Measurements from ENCODE around the gene MOB2.

The MOB2 gene

DNA sequence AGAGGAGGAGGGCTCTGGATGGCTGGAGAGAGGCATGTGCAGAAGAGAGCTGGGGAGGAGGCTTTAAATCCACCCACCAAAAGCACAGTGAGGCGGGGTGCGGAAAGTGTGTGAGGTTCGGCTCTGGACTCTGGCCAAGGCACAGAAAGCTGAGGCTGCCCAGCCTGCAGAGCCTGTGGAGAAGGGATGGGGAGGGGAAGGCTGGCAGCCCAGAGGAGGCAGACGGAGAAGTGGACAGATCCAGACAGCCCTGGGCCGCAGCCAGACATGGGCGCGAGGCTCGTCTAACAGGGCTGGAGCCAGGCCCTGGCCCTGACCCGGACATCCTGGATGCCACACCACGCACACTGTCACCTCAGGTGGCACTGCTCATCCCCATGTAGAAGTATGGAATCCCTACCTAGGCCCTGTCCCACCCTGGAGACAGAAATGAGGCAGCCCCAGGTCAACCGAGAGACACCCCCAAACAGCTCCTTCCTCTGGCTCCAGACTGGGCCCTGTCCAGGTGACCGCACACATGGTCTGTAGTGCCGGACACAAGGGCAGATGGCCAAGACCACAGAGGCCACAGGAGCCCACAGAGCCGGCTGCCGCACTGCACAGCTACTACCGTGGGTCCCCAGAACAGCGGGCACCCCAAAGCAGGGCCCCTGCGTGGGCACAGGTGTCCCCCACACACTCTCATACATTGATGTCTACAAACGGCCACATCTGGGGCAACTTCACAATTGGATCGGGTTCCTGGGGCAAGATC, 16.6 kb upstream of the MOB2 start:
- peak; percentile 13 for DNase-seq

DNA sequence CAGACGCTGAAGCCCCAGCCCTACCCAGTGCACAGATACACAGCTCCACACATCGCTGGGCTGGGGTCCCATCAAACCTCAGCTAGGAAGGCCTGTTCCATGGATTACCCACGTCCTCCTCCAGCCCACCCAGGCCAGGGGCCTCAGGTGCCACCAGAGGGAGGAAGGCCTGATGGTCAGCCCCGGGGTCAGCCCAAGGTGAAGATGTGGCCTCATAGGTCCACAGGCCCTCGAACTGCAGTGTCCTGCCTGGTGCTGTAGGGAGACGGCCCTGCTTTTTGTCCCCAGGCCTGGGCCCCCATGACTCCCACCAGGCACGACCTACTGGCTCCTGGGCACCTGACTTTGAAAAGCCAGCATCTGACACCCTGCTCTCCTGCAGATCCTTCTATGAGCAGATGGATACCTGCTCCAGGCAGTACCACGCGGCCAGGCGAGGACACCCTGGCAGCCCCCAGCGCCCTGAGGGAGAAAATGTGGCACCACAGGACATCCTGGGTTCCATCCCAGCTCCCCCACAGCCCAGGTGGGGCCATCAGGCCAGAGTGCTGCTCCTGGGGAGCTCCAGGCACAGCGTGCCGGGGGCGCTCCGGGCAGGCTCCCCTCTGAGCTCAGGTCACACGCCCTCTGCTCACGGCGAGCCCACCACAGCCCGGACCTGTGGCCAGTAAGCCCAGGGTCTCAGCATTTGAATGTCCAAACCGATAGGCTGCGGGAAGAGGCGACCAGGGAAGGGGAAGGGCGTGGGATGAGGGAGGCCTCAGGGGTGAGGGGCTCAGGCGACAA, 15.8 kb upstream of the MOB2 start:
- DNase-seq: no peak

DNA sequence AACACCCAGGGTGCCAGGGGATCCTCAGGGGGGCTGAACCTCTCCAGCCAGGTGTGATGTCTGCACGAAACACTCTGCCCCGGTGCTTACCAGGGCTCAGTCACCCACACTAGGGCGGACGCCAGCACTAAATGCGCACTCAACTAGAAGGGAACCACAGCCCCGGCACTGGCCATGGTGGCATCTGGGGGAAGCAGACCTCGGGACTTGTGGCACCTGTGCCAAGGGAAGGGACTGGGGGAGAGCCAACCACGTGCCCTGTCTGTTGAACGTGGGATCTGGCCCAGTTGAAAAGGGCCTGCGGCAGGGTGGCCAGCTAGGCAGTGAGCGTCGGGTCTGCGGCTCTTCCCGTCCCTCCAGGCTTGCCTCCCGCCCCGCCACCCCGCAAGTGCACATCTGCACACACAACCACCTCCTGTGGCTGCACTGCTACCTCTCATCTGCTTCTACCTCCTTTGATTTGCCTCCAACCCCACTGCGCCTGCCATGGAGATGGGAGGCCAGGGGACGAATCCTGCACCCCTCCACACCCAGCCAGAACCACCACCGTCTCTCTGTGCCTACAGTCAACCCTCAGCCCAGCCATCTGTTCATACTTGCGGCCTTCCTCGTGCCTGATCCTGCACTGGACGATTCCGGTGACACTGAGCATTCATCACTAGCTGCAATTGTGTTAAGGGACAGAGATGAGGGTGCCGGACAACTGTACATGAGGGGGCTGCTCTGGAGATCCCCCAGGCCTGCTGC, 15.0 kb upstream of the MOB2 start:
- no peak for DNase-seq

DNA sequence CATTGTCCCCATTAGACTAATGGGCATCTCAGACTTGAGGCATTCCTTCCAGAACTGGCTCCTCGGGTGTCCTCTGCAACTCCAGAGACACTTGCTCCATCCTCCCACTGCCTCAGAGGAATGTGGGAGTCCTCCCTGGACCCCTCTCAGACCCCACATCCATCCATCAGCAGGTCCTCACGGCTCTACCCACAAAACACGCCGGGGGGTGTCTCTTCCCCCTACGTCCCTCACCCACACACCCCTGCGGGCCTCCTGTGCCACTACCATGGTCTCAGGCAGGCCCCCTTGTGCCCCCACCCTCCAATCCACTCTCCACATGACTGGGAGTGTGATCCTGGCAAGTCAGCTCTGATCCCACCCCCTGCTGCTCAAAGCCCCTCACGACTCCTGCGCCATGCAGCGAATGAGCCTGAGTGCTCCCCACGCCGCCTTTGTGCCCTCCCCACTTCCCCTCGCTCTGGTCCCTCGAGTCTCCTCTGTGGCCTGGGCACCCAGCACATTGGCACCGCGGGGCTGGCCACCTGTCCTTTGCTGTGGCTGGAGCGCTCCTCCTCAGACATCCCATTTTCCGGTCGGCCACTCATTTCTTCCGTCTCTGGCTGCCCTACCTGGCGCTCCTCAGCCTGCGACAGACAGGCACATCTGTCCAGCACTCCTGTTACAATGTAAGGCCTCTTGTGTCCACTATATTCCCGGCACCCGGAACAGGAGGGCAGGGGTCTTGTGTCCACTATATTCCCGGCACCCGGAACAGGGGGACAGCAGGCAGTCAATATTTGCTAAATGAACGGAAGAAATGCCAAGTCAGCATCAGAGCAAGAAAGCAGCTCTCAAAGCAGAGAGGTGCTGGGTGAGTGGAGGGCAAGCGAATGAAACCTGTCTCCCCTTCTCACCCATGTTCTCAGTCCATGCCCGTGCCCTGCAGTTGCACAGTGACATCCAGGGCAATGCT, 14.2 kb upstream of the MOB2 start:
- DNase-seq: no peak

DNA sequence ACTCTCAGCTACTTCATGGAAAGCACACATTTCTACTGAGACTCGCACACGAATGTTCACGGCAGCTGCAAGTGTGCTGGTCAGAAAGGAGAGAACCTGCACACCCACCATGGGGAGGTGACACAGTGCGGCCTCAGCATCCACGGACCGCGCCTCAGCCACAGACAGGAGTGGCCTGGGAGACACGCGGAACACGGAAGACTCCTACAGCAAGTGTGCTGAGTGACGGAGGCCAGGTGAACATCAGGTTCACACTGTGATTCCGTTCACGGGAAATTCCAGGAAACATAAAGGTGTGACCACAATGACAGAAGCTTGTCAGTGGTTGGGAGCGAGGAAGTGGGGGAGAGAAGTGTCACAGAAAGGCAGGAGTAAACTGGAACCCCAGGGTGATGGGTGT, 13.3 kb upstream of the MOB2 start:
- no peak for DNase-seq

DNA sequence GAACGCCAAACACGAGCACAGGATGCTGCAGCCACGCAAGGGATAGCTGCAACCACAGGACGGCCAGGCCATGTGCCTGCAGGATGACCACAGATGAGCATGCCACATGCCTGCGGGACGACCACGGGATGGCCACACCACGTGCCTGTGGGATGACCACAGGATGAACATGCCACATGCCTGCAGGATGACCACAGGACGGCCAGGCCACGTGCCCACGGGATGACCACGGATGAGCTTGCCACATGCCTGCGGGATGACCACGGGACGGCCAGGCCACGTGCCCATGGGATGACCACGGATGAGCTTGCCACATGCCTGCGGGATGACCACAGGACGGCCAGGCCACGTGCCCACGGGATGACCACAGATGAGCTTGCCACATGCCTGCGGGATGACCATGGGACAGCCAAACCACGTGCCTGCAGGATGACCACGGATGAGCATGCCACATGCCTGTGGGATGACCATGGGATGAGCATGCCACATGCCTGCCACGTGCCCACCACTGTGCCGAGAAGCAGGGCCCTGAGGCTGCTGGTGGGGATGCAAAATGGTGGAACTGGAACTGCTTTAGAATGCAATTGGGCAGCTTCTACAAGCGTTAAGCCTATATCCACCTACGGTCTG, 12.8 kb upstream of the MOB2 start:
- no peak for DNase-seq

DNA sequence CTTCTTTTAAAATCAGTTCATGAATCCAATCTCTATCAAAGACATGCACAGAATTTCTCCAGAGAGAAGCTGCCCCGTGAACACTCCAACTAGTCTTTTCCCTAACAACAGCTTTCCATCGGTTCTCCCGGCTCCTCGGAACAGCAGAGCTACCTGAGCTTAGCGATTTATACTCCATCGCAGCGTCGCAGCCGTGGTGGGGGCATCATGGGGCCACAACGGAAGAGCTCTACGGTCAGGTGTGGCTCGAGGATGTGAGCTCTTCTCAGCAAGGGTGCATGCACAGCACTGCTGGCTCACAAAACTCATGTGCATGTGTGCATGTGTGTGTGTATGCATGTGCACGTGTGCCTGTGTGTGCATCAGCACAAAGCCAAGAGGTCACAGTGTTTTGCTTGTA, 11.7 kb upstream of the MOB2 start:
- DNase-seq: no peak

DNA sequence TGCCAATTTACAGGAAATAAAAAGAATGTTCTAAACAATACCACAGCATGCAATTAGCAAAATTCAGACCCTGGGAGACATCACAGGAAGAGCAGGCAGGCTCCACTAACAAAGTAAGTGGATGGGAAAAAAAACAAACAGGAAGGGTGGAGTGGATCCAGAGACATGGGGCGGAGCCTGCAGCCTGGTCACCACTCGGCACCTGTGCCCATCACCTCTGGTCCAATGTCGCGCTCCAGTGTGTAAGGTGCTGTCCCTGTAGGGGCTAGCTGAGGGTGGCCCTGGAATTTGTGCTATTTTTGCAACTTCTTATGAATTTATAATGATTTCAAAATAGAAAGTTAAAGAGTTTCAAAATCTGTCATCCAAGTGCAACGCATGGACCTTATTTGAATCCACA, 11.0 kb upstream of the MOB2 start:
- no peak for DNase-seq

DNA sequence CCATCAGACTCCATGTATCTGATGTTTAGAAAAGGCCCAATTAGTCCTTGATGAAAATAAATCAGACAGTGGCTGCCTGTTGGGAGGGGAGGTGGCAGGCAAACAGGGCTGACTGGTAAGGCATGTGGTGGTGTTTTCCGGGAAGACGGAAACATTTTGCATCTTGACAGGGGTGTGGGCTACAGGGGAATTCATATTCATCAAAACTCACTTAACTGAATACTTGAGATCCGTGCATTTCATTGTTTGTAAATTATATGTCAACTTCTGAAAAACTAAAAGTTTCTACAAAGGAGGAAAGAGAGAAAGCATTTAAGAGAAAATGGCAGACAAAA, 10.1 kb upstream of the MOB2 start:
- no peak for DNase-seq

DNA sequence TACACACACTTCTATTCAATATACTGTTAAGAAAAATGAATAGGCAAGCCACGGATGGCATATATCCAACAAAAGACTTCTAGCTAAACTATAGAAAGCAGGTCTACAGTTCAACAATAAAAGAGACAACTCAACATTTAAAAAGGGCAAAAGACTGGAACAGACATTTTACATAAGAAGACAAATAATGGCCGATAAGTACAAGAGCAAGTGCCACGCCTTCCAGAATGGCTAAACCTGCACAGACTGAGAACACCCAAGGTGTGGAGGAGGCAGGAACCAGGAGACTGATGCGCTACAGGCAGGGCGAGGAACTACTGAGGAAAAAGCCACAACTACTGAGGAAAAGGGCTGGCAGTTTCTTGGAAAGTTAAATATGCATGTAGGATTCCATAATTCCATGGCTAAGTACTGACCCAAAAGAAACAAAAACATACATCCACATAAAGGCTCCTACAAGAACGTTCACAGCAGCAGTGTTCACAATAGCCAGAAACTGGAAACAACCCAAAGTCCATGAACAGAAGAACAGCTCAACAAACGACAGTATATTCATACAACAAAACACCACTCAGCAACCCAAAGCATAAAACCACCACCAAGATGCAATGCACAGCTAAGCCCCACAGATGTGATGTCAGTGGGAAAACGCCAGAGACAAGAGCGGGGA, 9.6 kb upstream of the MOB2 start:
- DNase-seq: no peak

DNA sequence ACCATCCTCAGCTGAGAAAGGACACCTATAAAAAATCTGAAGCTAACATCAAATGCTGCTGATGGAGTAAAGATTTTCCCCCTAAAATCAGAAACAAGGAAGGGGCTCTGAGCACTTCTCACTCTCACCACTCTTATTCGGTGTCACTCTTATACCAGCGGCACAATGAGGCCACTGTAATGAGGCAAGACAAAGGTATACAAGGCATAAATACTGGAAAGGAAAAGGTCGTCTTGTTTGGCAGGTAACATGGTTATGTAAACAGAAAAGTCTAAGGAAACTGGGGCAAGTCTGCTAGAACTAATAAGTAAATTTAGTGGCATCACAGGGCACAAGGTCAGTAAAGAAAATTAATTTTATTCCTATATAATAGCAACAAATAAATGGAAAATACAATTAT, 8.1 kb upstream of the MOB2 start:
- no peak for DNase-seq

DNA sequence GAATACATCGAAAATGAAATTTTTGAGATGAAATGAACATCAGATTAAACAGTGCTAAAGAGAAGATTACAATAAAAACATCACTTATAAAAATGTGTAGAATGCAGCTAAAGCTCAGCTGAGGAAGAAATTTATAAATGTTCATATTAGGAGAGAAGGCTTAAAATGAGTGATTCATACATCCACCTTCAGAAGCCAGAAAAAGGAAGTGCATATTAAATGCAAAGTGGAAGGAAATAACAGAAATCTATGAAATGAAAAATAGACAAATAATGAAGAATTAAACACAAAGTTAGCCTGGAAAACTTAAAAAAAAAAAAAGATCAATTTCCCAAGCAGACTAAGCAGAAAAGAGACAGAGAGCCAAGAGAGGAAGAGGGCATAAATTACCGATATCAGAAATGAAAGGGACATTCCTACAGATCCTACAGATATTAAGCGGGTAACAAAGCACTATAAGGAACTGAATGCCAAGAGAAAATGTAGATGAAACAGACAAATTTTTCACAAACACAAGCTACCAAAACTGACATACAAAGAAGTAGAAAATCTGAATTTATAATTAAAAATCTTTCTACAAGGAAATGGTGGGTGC, 7.2 kb upstream of the MOB2 start:
- DNase-seq: no peak

DNA sequence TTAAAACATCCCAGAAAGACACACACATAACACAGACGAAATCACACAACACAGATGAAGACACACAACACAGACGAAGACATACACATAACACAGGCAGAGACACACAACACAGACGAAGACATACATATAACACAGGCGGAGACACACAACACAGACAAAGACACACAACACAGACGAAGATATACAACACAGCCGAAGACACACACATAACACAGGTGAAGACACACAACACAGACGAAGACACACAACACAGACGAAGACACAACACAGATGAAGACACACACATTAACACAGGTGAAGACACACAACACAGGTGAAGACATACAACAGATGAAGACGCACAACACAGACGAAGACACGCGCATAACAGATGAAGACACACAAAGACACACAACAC, 4.8 kb upstream of the MOB2 start:
- DNase-seq: no peak

DNA sequence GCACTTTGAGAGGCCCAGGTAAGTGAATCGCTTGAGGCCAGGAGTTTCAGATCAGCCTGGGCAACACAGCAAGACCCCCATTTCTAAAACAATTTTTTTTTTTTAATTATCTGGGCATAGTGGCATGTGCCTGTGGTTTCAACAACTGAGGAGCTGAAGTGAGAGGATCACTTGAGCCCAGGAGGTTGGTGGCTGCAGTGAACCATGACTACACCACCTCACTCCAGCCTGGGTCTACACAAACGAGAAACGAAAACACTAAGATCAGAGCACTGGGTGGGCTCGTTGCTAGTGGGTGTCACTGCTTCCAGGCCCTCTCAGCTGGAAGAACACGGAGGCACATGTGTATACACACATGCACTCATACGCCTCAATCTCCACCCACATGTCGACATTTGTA, 4.1 kb upstream of the MOB2 start:
- DNase-seq: no peak

DNA sequence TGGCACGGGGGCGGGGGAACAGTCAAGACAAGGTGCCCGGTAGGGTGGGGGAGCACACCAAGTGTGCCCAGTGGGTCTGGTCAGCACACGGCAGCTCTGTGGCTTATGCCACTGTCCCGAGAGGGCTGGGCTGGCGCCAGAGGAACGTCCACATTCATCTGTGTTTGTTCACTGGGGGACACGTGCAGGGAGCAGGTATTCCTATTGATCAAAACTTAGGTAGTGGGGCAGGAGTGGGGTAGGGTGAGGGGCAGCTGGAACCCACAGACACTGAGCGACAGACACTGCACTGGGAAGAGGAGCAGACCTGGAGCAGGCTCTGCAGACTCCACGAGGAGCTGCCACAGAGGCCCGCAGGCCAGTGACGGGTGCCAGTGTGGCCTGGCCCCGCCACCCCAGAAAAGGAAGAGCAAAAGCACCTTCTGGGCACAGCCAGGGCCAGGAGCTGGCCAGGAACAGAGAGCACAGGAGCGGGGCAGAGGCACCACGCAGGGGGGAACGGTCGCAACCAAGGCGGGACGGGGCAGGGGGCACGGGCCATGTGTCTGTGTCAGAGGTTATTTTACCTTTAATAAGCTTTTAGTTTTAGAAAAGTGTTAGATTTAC, 2.1 kb upstream of the MOB2 start:
- no peak for DNase-seq

DNA sequence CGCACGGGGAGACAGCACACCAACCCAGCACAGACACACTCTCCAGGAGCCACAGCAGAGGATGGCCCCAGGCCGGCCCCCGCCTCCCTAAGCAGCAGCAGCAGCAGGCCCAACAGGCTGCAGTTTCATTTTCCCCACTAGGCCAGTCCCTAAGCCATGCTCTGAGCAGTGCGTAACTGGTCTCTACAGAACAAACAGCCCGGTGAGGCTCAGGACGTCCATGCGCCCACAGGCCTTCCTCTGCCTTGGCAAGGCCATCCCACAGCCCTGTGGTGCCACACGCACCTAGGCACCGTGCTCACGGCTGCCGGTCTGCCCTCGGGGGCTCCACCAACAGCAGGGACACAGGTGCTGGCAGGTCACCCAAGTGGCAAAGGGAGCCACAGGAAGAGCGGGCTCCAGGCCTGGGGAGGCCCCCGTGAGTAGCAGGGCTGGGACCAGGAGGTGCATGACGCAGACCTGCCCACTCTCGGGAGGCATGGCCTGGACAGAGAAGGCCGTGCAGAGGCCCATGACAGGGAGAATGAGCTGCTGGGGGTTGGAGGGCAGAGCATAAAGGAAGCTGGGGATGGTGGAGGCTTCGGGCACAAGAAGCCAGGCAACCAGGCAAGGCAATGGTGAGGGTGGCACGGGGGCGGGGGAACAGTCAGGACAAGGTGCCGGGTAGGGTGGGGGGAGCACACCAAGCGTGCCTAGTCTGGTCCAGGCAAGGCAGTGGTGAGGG, 1.4 kb upstream of the MOB2 start:
- DNase-seq: no peak

DNA sequence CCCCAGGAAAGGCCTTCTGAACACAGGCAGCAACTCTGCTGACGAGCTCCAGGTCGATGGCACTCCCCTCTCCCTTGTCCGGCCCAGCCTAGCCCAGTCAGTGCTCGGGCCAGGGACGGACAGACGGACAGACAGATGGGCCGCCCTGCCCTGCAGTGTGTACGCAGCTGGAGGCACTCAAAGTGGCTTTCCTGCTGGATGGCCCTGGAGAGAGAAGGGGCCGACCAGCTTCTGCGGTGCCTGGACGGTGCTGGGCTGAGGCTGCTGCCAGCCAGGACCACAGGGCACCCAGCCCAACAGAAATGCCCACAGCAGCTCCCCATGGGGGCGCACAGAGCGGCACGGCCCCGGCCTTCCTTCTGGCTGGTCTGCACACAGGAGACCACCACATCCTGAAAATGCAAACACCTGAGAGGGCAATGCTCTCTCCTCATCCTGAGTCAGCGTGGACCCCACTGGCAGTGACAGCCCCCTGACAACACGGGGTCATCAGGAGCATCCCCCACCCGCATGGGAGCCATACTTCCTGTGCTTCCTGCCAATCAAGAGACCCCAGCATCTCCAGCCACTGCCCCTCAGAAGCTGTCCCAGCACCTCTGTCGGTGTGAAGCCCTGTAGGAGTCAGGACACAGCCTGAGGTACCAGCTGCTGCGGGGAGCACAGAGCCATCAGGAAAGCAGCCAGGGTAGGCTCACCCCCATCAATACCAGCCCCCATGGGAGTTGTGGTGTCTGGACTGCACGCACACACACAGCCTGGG, 692 bp upstream of the MOB2 start:
- no peak for DNase-seq

DNA sequence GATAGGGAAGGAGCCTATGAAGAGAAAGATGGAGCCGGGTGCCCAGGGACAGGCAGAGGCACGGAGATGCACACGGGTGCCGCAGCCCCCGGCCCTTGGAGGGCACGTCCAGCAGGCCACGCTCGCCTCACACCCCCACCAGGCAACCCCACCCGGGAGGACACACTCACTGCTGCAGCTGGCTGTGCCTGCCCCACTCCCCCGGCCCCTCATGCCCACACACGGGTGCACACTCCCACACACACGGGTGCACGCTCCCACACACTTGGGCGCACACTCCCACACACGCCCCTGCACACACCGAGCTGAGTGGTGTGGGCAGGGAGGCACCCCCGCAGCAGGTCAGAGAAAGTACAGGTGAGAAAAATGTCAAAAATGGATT, 1.1 kb downstream of the MOB2 start:
- DNase-seq: no peak

All from fibroblast of skin of back (primary cell).